Dermis microvascular lymphatic vessel endothelial cell (primary cell): Measurements from ENCODE around the gene MAPK14. TPM values are rescaled to one million over a fixed set of nuclear protein-coding genes. Genes with fewer than 3 reads are reported as not detected.
A peak's percentile ranks its signal among the peaks of the same experiment; 100 is the strongest.
"Not testable (repeated sequence)": the region's sequence is repeated elsewhere in the genome, so short reads cannot be mapped to it uniquely, and the experiment has no call there.

ENCODE experiments used
- DNase-seq, 2 donors: peaks; one replicate each; pipeline versions ENCODE4 v3.0.0 to v3.0.0-alpha.2; 2010; ENCODE audit warnings: low read depth in 2 of 2
- total RNA-seq: library from RNA; depleted of rRNA; stranded (reverse); fragments of >200 nt; gene quantifications from 2 replicates; pipeline ENCODE4 v1.2.1, GENCODE V29; 2014

Gene MAPK14
- total RNA-seq, 1 donor from 2014 or later, result 34.5 TPM

- DNase-seq, result no peak
Observed at GRCh38 chr6:36068586-36068985, 41.0 kb downstream of the MAPK14 start.

- DNase-seq, result no peak
Observed at GRCh38 chr6:36069573-36069972, 42.0 kb downstream of the MAPK14 start.

GRCh38 chr6:36070252-36070651, 42.6 kb downstream of the MAPK14 start:
- no peak for DNase-seq

GRCh38 chr6:36071281-36071680, 43.7 kb downstream of the MAPK14 start:
- no peak for DNase-seq

GRCh38 chr6:36071714-36072113, 44.1 kb downstream of the MAPK14 start:
- DNase-seq, result no peak

GRCh38 chr6:36072681-36073080, 45.1 kb downstream of the MAPK14 start:
- DNase-seq, result no peak

- no peak for DNase-seq
Observed at GRCh38 chr6:36073587-36073986, 46.0 kb downstream of the MAPK14 start.

GRCh38 chr6:36075656-36076055, 48.0 kb downstream of the MAPK14 start:
- no peak for DNase-seq

- DNase-seq, result no peak
Observed at GRCh38 chr6:36076178-36077063, 48.8 kb downstream of the MAPK14 start.

GRCh38 chr6:36078159-36078558, 50.6 kb downstream of the MAPK14 start:
- no peak for DNase-seq

- DNase-seq, result no peak
Observed at GRCh38 chr6:36079601-36080000, 52.0 kb downstream of the MAPK14 start.

GRCh38 chr6:36082318-36082717, 54.7 kb downstream of the MAPK14 start:
- no peak for DNase-seq

- DNase-seq, result no peak
Observed at GRCh38 chr6:36083446-36083845, 55.8 kb downstream of the MAPK14 start.

GRCh38 chr6:36088204-36088603, 60.6 kb downstream of the MAPK14 start:
- not testable (repeated sequence) for DNase-seq

- no peak for DNase-seq
Observed at GRCh38 chr6:36089048-36089447, 61.4 kb downstream of the MAPK14 start.

GRCh38 chr6:36094238-36094637, 66.6 kb downstream of the MAPK14 start:
- no peak for DNase-seq

- DNase-seq, result peak; percentile 65 to 78
Observed at GRCh38 chr6:36094753-36095496, 67.3 kb downstream of the MAPK14 start.

GRCh38 chr6:36095497-36096391, 68.1 kb downstream of the MAPK14 start:
- no peak for DNase-seq

- DNase-seq, result no peak
Observed at GRCh38 chr6:36098253-36098919, 70.8 kb downstream of the MAPK14 start.

GRCh38 chr6:36098920-36099647, 71.5 kb downstream of the MAPK14 start:
- DNase-seq, result no peak
